IMR-90 (cell line): ENCODE data around the gene LMNTD2. TPM values are rescaled to one million over a fixed set of nuclear protein-coding genes. Genes with fewer than 3 reads are reported as not detected.

Experiments
- ATAC-seq: fragments of 200-7000 bp; cut with Tn5 transposase; 2 replicates; pipeline ENCODE4 v1.9.1; 2020; ENCODE audit warnings: low read depth, mild to moderate bottlenecking, moderate library complexity
- BruUV-seq: library from RNA; stranded (reverse); fragments of 400-500 nt; replicated peaks from 2 replicates; lab custom pipeline; 2021; lab: Mats Ljungman, UMichigan
- CTCF ChIA-PET: fragments of 300-600 bp; formaldehyde crosslinking; extraction: SDS; loops from one replicate; lab custom pipeline; 2021; ENCODE audit warnings: antibody characterized with exemption; lab: Yijun Ruan, JAX
- POLR2A ChIA-PET: fragments of 300-600 bp; sonication (Branson Sonifier 250); formaldehyde crosslinking; loops from one replicate; lab custom pipeline; 2022; ENCODE audit warnings: antibody characterized with exemption; ENCODE audit not compliant: unreplicated experiment; lab: Charles Lee
- DNase-seq: peaks from one replicate; pipeline ENCODE4 v3.0.0; 2013
- H2AFZ ChIP-seq: replicated peaks from 2 replicates; pipeline ENCODE3; 2013; ENCODE audit warnings: low read length, mild to moderate bottlenecking; ENCODE audit not compliant: poor library complexity
- H2AK5ac ChIP-seq: 2 replicates; pipeline ENCODE4 v1.6.1; 2013; ENCODE audit warnings: low read depth, low read length, inconsistent platforms
- H2AK9ac ChIP-seq: replicated peaks from 2 replicates; pipeline ENCODE3; 2013; ENCODE audit warnings: mild to moderate bottlenecking, low read depth, low read length, moderate library complexity; ENCODE audit not compliant: poor library complexity
- H2BK120ac ChIP-seq: 2 replicates; pipeline ENCODE4 v1.6.1; 2013; ENCODE audit warnings: low read depth, low read length, inconsistent platforms
- H2BK15ac ChIP-seq: 3 replicates; pipeline ENCODE4 v1.6.1; 2013; ENCODE audit warnings: low read depth, low read length, inconsistent platforms
- H2BK20ac ChIP-seq: 2 replicates; pipeline ENCODE4 v1.6.1; 2013; ENCODE audit warnings: low read depth, mild to moderate bottlenecking, inconsistent platforms, low read length, moderate library complexity
- H2BK5ac ChIP-seq: 2 replicates; pipeline ENCODE4 v1.6.1; 2013; ENCODE audit warnings: mild to moderate bottlenecking, low read depth, low read length, inconsistent platforms; ENCODE audit not compliant: poor library complexity, severe bottlenecking
- H3K14ac ChIP-seq: replicated peaks from 2 replicates; pipeline ENCODE4 v1.6.1; 2013; ENCODE audit warnings: low read depth, low read length, inconsistent platforms
- H3K18ac ChIP-seq: 2 replicates; pipeline ENCODE4 v1.6.1; 2013; ENCODE audit warnings: low read depth, low read length, control low read depth
- H3K23ac ChIP-seq: 2 replicates; pipeline ENCODE4 v1.6.1; 2013; ENCODE audit warnings: low read depth, low read length, inconsistent platforms
- H3K27ac ChIP-seq: 2 replicates; pipeline ENCODE4 v1.5.1; 2013; ENCODE audit warnings: mild to moderate bottlenecking, control low read depth, low read length; ENCODE audit not compliant: insufficient read depth
- H3K27me3 ChIP-seq: 2 replicates; pipeline ENCODE4 v1.6.1; 2013; ENCODE audit warnings: low read length; ENCODE audit not compliant: control insufficient read depth, insufficient read depth
- H3K36me3 ChIP-seq: 2 replicates; pipeline ENCODE4 v1.6.1; 2013; ENCODE audit warnings: low read length, mixed read lengths; ENCODE audit not compliant: control insufficient read depth, insufficient read depth
- H3K4ac ChIP-seq: 2 replicates; pipeline ENCODE4 v1.6.1; 2013; ENCODE audit warnings: low read depth, low read length, inconsistent platforms
- H3K4me1 ChIP-seq: 2 replicates; pipeline ENCODE4 v1.6.1; 2013; ENCODE audit warnings: low read length, mixed read lengths; ENCODE audit not compliant: control insufficient read depth, insufficient read depth
- H3K4me2 ChIP-seq: 2 replicates; pipeline ENCODE4 v1.6.1; 2013; ENCODE audit warnings: low read depth, mild to moderate bottlenecking, control low read depth, low read length, moderate library complexity
- H3K4me3 ChIP-seq: 2 replicates; pipeline ENCODE4 v1.5.1; 2013; ENCODE audit warnings: low read depth, mild to moderate bottlenecking, control low read depth, low read length, moderate library complexity; ENCODE audit not compliant: insufficient read depth
- H3K56ac ChIP-seq: 2 replicates; pipeline ENCODE4 v1.6.1; 2013; ENCODE audit warnings: low read length, inconsistent platforms; ENCODE audit not compliant: insufficient read depth; ENCODE audit errors: extremely low read depth
- H3K79me1 ChIP-seq, 2 experiments: 2 replicates each; pipeline ENCODE4 v1.6.1; 2013; ENCODE audit warnings: low read length in 2 of 2, inconsistent platforms in 1 of 2, low read depth in 1 of 2
- H3K9ac ChIP-seq: 2 replicates; pipeline ENCODE4 v1.6.1; 2013; ENCODE audit warnings: low read depth, low read length, control low read depth
- H3K9me1 ChIP-seq: 2 replicates; pipeline ENCODE4 v1.6.1; 2013; ENCODE audit warnings: low read length, inconsistent platforms; ENCODE audit not compliant: insufficient read depth
- H3K9me3 ChIP-seq: 2 replicates; pipeline ENCODE4 v1.6.1; 2013; ENCODE audit warnings: low read length; ENCODE audit not compliant: control insufficient read depth, insufficient read depth
- H4K20me1 ChIP-seq: 2 replicates; pipeline ENCODE4 v1.6.1; 2013; ENCODE audit warnings: low read length, inconsistent platforms; ENCODE audit not compliant: insufficient read depth
- H4K5ac ChIP-seq: 2 replicates; pipeline ENCODE4 v1.6.1; 2013; ENCODE audit warnings: mild to moderate bottlenecking, low read depth, low read length, control low read depth
- H4K8ac ChIP-seq, 2 experiments: 2 replicates each; pipeline ENCODE4 v1.6.1; 2013; ENCODE audit warnings: low read depth in 2 of 2, low read length in 2 of 2, control low read depth in 1 of 2, inconsistent platforms in 1 of 2
- H4K91ac ChIP-seq: 2 replicates; pipeline ENCODE4 v1.6.1; 2013; ENCODE audit warnings: low read depth, low read length, inconsistent platforms; ENCODE audit not compliant: insufficient read depth
- BHLHE40 ChIP-seq: fragments of 150-350 bp; IDR thresholded peaks from 2 replicates; pipeline ENCODE4 v1.6.1; 2016; ENCODE audit warnings: mild to moderate bottlenecking, low read depth, low read length
- CHD1 ChIP-seq: IDR thresholded peaks from 2 replicates; pipeline ENCODE4 v1.6.1; 2012; ENCODE audit warnings: low read depth, low read length, improper control_type of control experiment
- ELK1 ChIP-seq: fragments of 150-350 bp; IDR thresholded peaks from 2 replicates; pipeline ENCODE4 v1.6.1; 2016; ENCODE audit warnings: low read depth, mild to moderate bottlenecking, low read length, moderate library complexity, borderline replicate concordance
- MAZ ChIP-seq: IDR thresholded peaks from 2 replicates; pipeline ENCODE4 v1.6.1; 2012; ENCODE audit warnings: low read depth, mild to moderate bottlenecking, low read length, improper control_type of control experiment, moderate library complexity, borderline replicate concordance
- POLR2A ChIP-seq: IDR thresholded peaks from 2 replicates; pipeline ENCODE4 v1.6.1; 2012; ENCODE audit warnings: mild to moderate bottlenecking, low read depth, low read length
- RAD21 ChIP-seq: IDR thresholded peaks from 2 replicates; pipeline ENCODE4 v1.6.1; 2012; ENCODE audit warnings: low read length, improper control_type of control experiment
- RCOR1 ChIP-seq: IDR thresholded peaks from 2 replicates; pipeline ENCODE4 v1.6.1; 2012; ENCODE audit warnings: mild to moderate bottlenecking, low read length, improper control_type of control experiment; ENCODE audit not compliant: insufficient replicate concordance
- RFX5 ChIP-seq: IDR thresholded peaks from 2 replicates; pipeline ENCODE4 v1.8.0; 2012; ENCODE audit warnings: low read depth, mild to moderate bottlenecking, low read length, moderate library complexity
- SMC3 ChIP-seq: fragments of 150-350 bp; IDR thresholded peaks from 2 replicates; pipeline ENCODE4 v1.6.1; 2016; ENCODE audit warnings: low read depth, mild to moderate bottlenecking, antibody characterized with exemption, low read length, moderate library complexity
- USF2 ChIP-seq: fragments of 150-350 bp; IDR thresholded peaks from 2 replicates; pipeline ENCODE4 v1.6.1; 2017; ENCODE audit warnings: mild to moderate bottlenecking, antibody characterized with exemption, low read length, low read depth
- WGBS, 2 experiments: methylation state at CpG; one replicate each; pipeline versions ENCODE4 v1.1.5 to v1.1.7; 2013; ENCODE audit warnings: missing lambda C conversion rate in 2 of 2; ENCODE audit not compliant: insufficient read length in 1 of 2; ENCODE audit errors: extremely low coverage in 2 of 2; 5-methylcytosine and 5-hydroxymethylcytosine counted together
- dilution Hi-C: fragments of 300-500 bp; cut with HindIII; formaldehyde crosslinking; loops from one replicate; pipeline ENCODE4 v1.14.3; 2018; ENCODE audit warnings: low sequenced_read_pairs; ENCODE audit not compliant: unreplicated experiment
- in situ Hi-C: fragments of 300-500 bp; cut with MboI; formaldehyde crosslinking; loops from 3 replicates; pipeline ENCODE4 v1.14.3; 2019; ENCODE audit warnings: low sequenced_read_pairs, inconsistent platforms, mixed read lengths
- intact Hi-C: fragments of 100-400 bp; cut with micrococcal nuclease; formaldehyde crosslinking; loops from 2 replicates; pipeline ENCODE4 v1.10.0; 2022
- polyA plus RNA-seq, 3 experiments: library from polyadenylated mRNA; depleted of rRNA; stranded (reverse); fragments of >200 nt; gene quantifications; 2 replicates each; pipeline ENCODE4 v1.2.3, GENCODE V29; 2012; ENCODE audit warnings: low replicate concordance in 1 of 3
- total RNA-seq: library from RNA; depleted of rRNA; stranded (reverse); fragments of >200 nt; gene quantifications from 2 replicates; pipeline ENCODE4 v1.2.3, GENCODE V29; 2012

Gene LMNTD2
- total and polyA plus RNA-seq, 2 of the 4 experiments (the other 2 are of a cell fraction), result 0.18 to 1.3 TPM

- no peak overlapping the region for H3K14ac ChIP-seq
- dilution Hi-C loops (no loop called here), intact Hi-C loops (no loop called here), in situ Hi-C loops (no loop called here)
- H4K20me1 ChIP-seq, result peaks cover 30% of the 10 kb centered on the region
- no peak overlapping the region for H2BK120ac ChIP-seq
- H3K36me3 ChIP-seq, result peaks cover 87% of the 10 kb centered on the region
- H2AFZ ChIP-seq, result no peak overlapping the region
- H3K4me3 ChIP-seq, result no peak overlapping the region
- ChIA-PET POLR2A (no interaction called here), CTCF (no interaction called here)
- peaks cover 0 to 20% of the 10 kb centered on the region in 2 experiments; a peak in 3 of 4 replicates for H3K79me1 ChIP-seq
- H4K91ac ChIP-seq, result no peak overlapping the region
- no peak overlapping the region for H3K9ac ChIP-seq
- no peak overlapping the region for H2BK15ac ChIP-seq
- H3K4ac ChIP-seq, result no peak overlapping the region
- no peak overlapping the region for H3K23ac ChIP-seq
- BruUV-seq, result no TSS peak
- H3K4me2 ChIP-seq, result no peak overlapping the region
- no peak overlapping the region for H2AK5ac ChIP-seq
- H3K56ac ChIP-seq, result no peak overlapping the region
- no peaks in the 10 kb centered on the region for H3K9me1 ChIP-seq
- H3K27ac ChIP-seq, result no peak overlapping the region
- no peak overlapping the region for H4K8ac ChIP-seq
- H2BK5ac ChIP-seq, result no peak overlapping the region
- no peak for ATAC-seq
- H3K9me3 ChIP-seq, result no peaks in the 10 kb centered on the region
- no peak overlapping the region for H4K5ac ChIP-seq
- H3K18ac ChIP-seq, result no peak overlapping the region
- no peak for DNase-seq
- no peaks in the 10 kb centered on the region for H3K27me3 ChIP-seq
- H3K4me1 ChIP-seq, result no peaks in the 10 kb centered on the region
- no peak overlapping the region for H2BK20ac ChIP-seq
- WGBS, 2 experiments, result 100% methylated on average over 2 of the region's 28 CpGs; no CpG with 5 or more reads in 1 of the 2 experiments
- H2AK9ac ChIP-seq, result no peak overlapping the region
- TF ChIP-seq RAD21 (no peak), RFX5 (no peak), USF2 (no peak), SMC3 (no peak), RCOR1 (no peak), POLR2A (no peak), CHD1 (no peak), MAZ (no peak), ELK1 (no peak), BHLHE40 (no peak)
Measured at GRCh38 chr11:609341-609811, 48.8 kb upstream of the LMNTD2 start.
